Astrocyte (in vitro differentiated cells and primary cell): ENCODE data around the gene APOBEC3H.

Experiments used
- CTCF ChIP-seq: IDR thresholded peaks from 2 replicates; pipeline ENCODE4 v1.5.1; 2011; ENCODE audit warnings: low read depth, mild to moderate bottlenecking, inconsistent platforms, low read length, moderate library complexity; ENCODE audit not compliant: insufficient read depth
- EZH2 ChIP-seq: IDR thresholded peaks from 2 replicates; pipeline ENCODE4 v1.6.1; 2012; ENCODE audit warnings: mild to moderate bottlenecking, low read length, inconsistent platforms; ENCODE audit not compliant: insufficient read depth

GRCh38 chr22:39115570-39115969, 18.5 kb downstream of the APOBEC3H start:
- TF ChIP-seq CTCF, result no peak
- TF ChIP-seq EZH2, result no peak
